HL-60 (cell line): Measurements from ENCODE around the gene RAB10.

Experiments
- CTCF ChIP-seq: IDR thresholded peaks from one replicate; pipeline ENCODE4 v1.5.1; 2011; ENCODE audit warnings: low read length, control low read depth, inconsistent platforms; ENCODE audit not compliant: insufficient read depth
- GABPA ChIP-seq: IDR thresholded peaks from 2 replicates; pipeline ENCODE4 v1.6.1; 2012; ENCODE audit warnings: low read depth

DNA sequence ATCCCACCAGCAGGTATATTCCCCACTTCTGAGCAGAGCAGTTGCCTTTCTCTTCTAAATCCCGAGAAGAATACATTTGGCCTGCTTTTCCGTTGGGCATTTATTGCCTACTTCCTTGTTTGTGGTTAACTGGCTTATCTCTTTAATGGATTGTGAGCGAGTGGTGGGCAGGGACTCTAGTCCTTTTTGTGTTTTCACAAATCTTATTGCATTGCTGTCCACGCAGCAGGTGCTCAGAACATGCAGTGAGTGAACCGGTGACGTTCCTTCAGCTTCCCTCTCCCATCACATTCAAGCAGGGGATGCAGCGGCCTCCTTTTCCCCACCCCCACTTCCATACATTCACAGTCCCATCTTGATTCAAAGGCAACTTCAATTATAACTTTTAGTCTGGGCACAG, 110.1 kb downstream of the RAB10 start:
- TF ChIP-seq CTCF (no peak), GABPA (no peak)
